Measurements from ENCODE around the gene CSMD2. TPM values are rescaled to one million over a fixed set of nuclear protein-coding genes. Genes with fewer than 3 reads are reported as not detected.

The CSMD2 gene
- total and polyA plus RNA-seq, 2 experiments from 2014 or later = 5.3 to 16.6 TPM

GRCh38 chr1:34029515-34029914 lies 135.5 kb downstream of the CSMD2 start (continued):
- TF ChIP-seq REST (IDR thresholded peaks at IDR 0.05; ENCODE audit: unreplicated experiment) (no peak), JUNB (IDR thresholded peaks at IDR 0.05; ENCODE audit: unreplicated experiment) (no peak), POLR2AphosphoS5 (IDR thresholded peaks at IDR 0.05; ENCODE audit: low read depth) (no peak), CREB1 (CRISPR knock-in tag; IDR thresholded peaks at IDR 0.05; ENCODE audit: low read depth) (no peak), ZNF331 (CRISPR knock-in tag; IDR thresholded peaks at IDR 0.05; ENCODE audit: low read depth) (no peak), ZNF114 (CRISPR knock-in tag; IDR thresholded peaks at IDR 0.05) (no peak), STAT1 (IDR thresholded peaks at IDR 0.05; ENCODE audit: unreplicated experiment) (no peak), EZH2phosphoT487 (IDR thresholded peaks at IDR 0.05; ENCODE audit: unreplicated experiment) (no peak)
- TF ChIP-seq, protein P1, sequence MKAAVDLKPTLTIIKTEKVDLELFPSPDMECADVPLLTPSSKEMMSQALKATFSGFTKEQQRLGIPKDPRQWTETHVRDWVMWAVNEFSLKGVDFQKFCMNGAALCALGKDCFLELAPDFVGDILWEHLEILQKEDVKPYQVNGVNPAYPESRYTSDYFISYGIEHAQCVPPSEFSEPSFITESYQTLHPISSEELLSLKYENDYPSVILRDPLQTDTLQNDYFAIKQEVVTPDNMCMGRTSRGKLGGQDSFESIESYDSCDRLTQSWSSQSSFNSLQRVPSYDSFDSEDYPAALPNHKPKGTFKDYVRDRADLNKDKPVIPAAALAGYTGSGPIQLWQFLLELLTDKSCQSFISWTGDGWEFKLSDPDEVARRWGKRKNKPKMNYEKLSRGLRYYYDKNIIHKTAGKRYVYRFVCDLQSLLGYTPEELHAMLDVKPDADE (IDR thresholded peaks at IDR 0.05) = no peak
- TF ChIP-seq, protein P2, sequence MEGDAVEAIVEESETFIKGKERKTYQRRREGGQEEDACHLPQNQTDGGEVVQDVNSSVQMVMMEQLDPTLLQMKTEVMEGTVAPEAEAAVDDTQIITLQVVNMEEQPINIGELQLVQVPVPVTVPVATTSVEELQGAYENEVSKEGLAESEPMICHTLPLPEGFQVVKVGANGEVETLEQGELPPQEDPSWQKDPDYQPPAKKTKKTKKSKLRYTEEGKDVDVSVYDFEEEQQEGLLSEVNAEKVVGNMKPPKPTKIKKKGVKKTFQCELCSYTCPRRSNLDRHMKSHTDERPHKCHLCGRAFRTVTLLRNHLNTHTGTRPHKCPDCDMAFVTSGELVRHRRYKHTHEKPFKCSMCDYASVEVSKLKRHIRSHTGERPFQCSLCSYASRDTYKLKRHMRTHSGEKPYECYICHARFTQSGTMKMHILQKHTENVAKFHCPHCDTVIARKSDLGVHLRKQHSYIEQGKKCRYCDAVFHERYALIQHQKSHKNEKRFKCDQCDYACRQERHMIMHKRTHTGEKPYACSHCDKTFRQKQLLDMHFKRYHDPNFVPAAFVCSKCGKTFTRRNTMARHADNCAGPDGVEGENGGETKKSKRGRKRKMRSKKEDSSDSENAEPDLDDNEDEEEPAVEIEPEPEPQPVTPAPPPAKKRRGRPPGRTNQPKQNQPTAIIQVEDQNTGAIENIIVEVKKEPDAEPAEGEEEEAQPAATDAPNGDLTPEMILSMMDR (conservative IDR thresholded peaks at IDR 0.05; ENCODE audit: low read depth in 2 of 2) = no peak

GRCh38 chr1:34028381-34029055 lies 136.5 kb downstream of the CSMD2 start:
- Histone ChIP-seq H3K27me3 (ENCODE audit: insufficient read depth) (no peaks in the 10 kb centered on the region), H3K4me1 (ENCODE audit: insufficient read depth) (no peaks in the 10 kb centered on the region), H3K4me2 (no peak overlapping the region), H3K79me2 (replicated peaks; ENCODE audit: insufficient read depth) (peaks cover 2% of the 10 kb centered on the region; the same call in 1 of the 2 replicates), H3K4me3 (no peak overlapping the region), H3K9me2 (ENCODE audit: insufficient read depth) (no peaks in the 10 kb centered on the region), H3K27ac (ENCODE audit: low read depth) (no peak overlapping the region), H3K36me3 (ENCODE audit: insufficient read depth) (no peaks in the 10 kb centered on the region), H4K20me1 (replicated peaks; ENCODE audit: insufficient read depth) (0 out of 2 replicates have a peak, but pooled peaks cover 5% of the 10 kb centered on the region), H2AFZ (no peak overlapping the region), H3F3A (replicated peaks; ENCODE audit: low read depth) (no peaks in the 10 kb centered on the region)
- Mint-ChIP-seq H3K4me3 (no peak overlapping the region; the same call in 2 of the 3 replicates), H3K27me3 (ENCODE audit: insufficient read depth, low read depth, poor library complexity) (peaks cover 5% of the 10 kb centered on the region), H3K27ac (peak overlapping the region; percentile 54; the same call in 1 of the 2 replicates), H3K4me1 (peaks cover 4% of the 10 kb centered on the region; the same call in 2 of the 3 replicates), H3K36me3 (ENCODE audit: low read depth) (no peaks in the 10 kb centered on the region; the same call in 2 of the 3 replicates), H3K9me3 (no peaks in the 10 kb centered on the region)
- no peak for ATAC-seq
- TF ChIP-seq STAT1 (IDR thresholded peaks at IDR 0.05; ENCODE audit: unreplicated experiment) = no peak
- DNase-seq (ENCODE audit: low spot score) = no peak
